OCI-LY7 (cell line): ENCODE measurements around the gene EEF2K. TPM values are rescaled to one million over a fixed set of nuclear protein-coding genes. Genes with fewer than 3 reads are reported as not detected.

Source experiments
- BruUV-seq: library from RNA; stranded (reverse); fragments of 400-500 nt; replicated peaks from 2 replicates; lab custom pipeline; 2021; lab: Mats Ljungman, UMichigan
- CTCF ChIA-PET: fragments of 300-600 bp; sonication (Branson Sonifier 250); formaldehyde crosslinking; loops from one replicate; lab custom pipeline; 2022; ENCODE audit warnings: antibody characterized with exemption; ENCODE audit not compliant: unreplicated experiment; lab: Charles Lee
- POLR2A ChIA-PET: fragments of 300-600 bp; sonication (Branson Sonifier 250); formaldehyde crosslinking; loops from one replicate; lab custom pipeline; 2022; ENCODE audit warnings: antibody characterized with exemption; lab: Charles Lee
- DNase-seq: peaks from one replicate; pipeline ENCODE4 v3.0.0-alpha.2; 2015; ENCODE audit warnings: low spot score
- H2AFZ ChIP-seq: fragments of 200-600 bp; sonication (generic), shearing (Covaris generic); 2 replicates; pipeline ENCODE4 v1.6.1; 2014; ENCODE audit warnings: mild to moderate bottlenecking, antibody characterized with exemption, low read length, moderate library complexity
- H3K27ac ChIP-seq: fragments of 200-600 bp; sonication (generic); 2 replicates; pipeline ENCODE4 v1.5.1; 2014; ENCODE audit warnings: mixed run types, low read depth, mild to moderate bottlenecking, moderate library complexity, low read length, inconsistent platforms; ENCODE audit not compliant: poor library complexity, severe bottlenecking
- H3K36me3 ChIP-seq: fragments of 200-600 bp; sonication (generic); 2 replicates; pipeline ENCODE4 v1.6.1; 2014; ENCODE audit warnings: mild to moderate bottlenecking, antibody characterized with exemption, low read length, moderate library complexity, mixed read lengths; ENCODE audit not compliant: insufficient read depth
- H3K4me1 ChIP-seq: fragments of 200-600 bp; sonication (generic); 2 replicates; pipeline ENCODE4 v1.5.1; 2014; ENCODE audit warnings: mild to moderate bottlenecking, low read length; ENCODE audit not compliant: insufficient read depth, poor library complexity, severe bottlenecking
- H3K4me2 ChIP-seq: fragments of 200-600 bp; sonication (generic); 2 replicates; pipeline ENCODE4 v1.6.1; 2014; ENCODE audit warnings: mild to moderate bottlenecking, low read length
- H3K4me3 ChIP-seq: fragments of 200-600 bp; sonication (generic); 2 replicates; pipeline ENCODE4 v1.5.1; 2014; ENCODE audit warnings: mild to moderate bottlenecking, low read depth, low read length; ENCODE audit not compliant: poor library complexity, severe bottlenecking
- H3K79me2 ChIP-seq: fragments of 200-600 bp; sonication (generic); 2 replicates; pipeline ENCODE4 v1.6.1; 2016; ENCODE audit warnings: low read depth, mild to moderate bottlenecking, low read length, moderate library complexity, mixed read lengths; ENCODE audit not compliant: insufficient read depth
- H3K9me2 ChIP-seq: fragments of 200-600 bp; sonication (generic); 2 replicates; pipeline ENCODE4 v1.6.1; 2016; ENCODE audit warnings: mild to moderate bottlenecking, low read length, mixed read lengths; ENCODE audit not compliant: insufficient read depth
- H3K9me3 ChIP-seq: fragments of 200-600 bp; sonication (generic); 2 replicates; pipeline ENCODE4 v1.6.1; 2014; ENCODE audit warnings: mild to moderate bottlenecking, mixed run types, low read length, mixed read lengths
- H4K20me1 ChIP-seq: fragments of 200-600 bp; sonication (generic); 2 replicates; pipeline ENCODE4 v1.6.1; 2014; ENCODE audit warnings: mild to moderate bottlenecking, antibody characterized with exemption, low read length, moderate library complexity, mixed read lengths; ENCODE audit not compliant: insufficient read depth
- EZH2phosphoT487 ChIP-seq: fragments of 200-600 bp; sonication (generic); IDR thresholded peaks from 2 replicates; pipeline ENCODE4 v1.6.1; 2018; ENCODE audit warnings: low read depth, borderline replicate concordance, mild to moderate bottlenecking, mixed run types, antibody characterized with exemption, low read length, moderate library complexity, mixed read lengths
- intact Hi-C: fragments of 100-400 bp; cut with micrococcal nuclease; formaldehyde crosslinking; loops from one replicate; pipeline ENCODE4 v1.10.0; 2022; ENCODE audit not compliant: unreplicated experiment
- total RNA-seq, 2 experiments: library from RNA; depleted of rRNA in 1 of 2; stranded (reverse); fragments of >200 nt in 1 of 2; shearing (Covaris generic) in 1 of 2; gene quantifications; 2 replicates each; pipeline ENCODE4 v1.2.3, GENCODE V29; 2014 to 2022
- TF ChIP-seq, protein P1 (sequence below): fragments of 200-600 bp; sonication (generic); conservative IDR thresholded peaks from 2 replicates; pipeline ENCODE4 v1.5.1; 2014; ENCODE audit warnings: mild to moderate bottlenecking, antibody characterized with exemption, low read length, moderate library complexity, mixed read lengths

The EEF2K gene
- total RNA-seq, 2 experiments from 2014 or later = 23.8 to 42.3 TPM

DNA sequence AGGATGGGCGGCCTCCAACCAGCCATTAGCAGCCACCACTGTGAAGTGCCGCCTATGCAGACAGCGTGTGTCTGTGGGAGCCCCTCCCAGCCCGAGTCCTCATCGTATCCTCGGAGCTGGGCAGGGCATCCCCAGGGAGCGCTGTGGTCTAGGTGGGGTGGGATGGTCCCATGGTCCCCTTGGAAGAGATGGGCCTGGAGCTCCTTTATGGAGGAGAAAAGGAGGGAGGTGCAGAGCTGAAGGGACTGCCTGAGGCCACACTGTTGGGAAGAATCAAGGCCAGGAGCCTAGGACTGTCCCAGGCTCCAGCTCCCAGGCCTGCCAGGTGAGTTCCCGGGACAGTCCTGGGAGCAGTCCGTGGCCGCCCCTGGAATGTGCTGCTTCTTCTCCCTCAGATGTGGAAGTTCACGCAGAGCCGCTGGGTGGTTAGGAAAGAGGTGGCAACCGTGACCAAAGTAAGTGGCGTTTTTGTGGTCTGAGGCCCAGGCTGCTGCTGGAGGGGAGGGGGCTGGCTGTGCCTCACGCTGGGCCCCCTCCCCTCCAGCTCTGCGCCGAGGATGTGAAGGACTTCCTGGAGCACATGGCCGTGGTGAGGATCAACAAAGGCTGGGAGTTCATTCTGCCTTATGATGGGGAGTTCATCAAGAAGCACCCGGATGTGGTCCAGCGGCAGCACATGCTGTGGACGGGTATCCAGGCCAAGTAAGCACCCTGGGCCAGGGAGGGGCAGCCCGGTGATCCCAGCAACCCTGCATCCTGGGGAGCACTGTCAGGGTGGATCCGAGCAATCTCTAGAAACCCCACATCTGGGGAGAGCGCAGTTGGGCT, 118.1 kb downstream of the EEF2K start:
- Histone ChIP-seq H3K9me3 (no peaks in the 10 kb centered on the region), H3K79me2 (no peaks in the 10 kb centered on the region), H3K4me1 (no peaks in the 10 kb centered on the region), H3K27ac (no peak overlapping the region), H3K9me2 (no peaks in the 10 kb centered on the region), H3K4me2 (no peak overlapping the region), H3K36me3 (peaks cover 97% of the 10 kb centered on the region), H4K20me1 (0 out of 2 replicates have a peak, but pooled peaks cover 3% of the 10 kb centered on the region), H2AFZ (no peak overlapping the region), H3K4me3 (no peak overlapping the region)
- ChIA-PET CTCF (no interaction called here), POLR2A (no interaction called here)
- TF ChIP-seq EZH2phosphoT487 = no peak
- TF ChIP-seq, protein P1, sequence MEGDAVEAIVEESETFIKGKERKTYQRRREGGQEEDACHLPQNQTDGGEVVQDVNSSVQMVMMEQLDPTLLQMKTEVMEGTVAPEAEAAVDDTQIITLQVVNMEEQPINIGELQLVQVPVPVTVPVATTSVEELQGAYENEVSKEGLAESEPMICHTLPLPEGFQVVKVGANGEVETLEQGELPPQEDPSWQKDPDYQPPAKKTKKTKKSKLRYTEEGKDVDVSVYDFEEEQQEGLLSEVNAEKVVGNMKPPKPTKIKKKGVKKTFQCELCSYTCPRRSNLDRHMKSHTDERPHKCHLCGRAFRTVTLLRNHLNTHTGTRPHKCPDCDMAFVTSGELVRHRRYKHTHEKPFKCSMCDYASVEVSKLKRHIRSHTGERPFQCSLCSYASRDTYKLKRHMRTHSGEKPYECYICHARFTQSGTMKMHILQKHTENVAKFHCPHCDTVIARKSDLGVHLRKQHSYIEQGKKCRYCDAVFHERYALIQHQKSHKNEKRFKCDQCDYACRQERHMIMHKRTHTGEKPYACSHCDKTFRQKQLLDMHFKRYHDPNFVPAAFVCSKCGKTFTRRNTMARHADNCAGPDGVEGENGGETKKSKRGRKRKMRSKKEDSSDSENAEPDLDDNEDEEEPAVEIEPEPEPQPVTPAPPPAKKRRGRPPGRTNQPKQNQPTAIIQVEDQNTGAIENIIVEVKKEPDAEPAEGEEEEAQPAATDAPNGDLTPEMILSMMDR = no peak
- intact Hi-C loops = loop anchor here (5.0 kb wide), 1 partner anchor 1167 kb away; the partner anchor contains the start of gene LDAF1
- no TSS peak for BruUV-seq
- no peak for DNase-seq

DNA sequence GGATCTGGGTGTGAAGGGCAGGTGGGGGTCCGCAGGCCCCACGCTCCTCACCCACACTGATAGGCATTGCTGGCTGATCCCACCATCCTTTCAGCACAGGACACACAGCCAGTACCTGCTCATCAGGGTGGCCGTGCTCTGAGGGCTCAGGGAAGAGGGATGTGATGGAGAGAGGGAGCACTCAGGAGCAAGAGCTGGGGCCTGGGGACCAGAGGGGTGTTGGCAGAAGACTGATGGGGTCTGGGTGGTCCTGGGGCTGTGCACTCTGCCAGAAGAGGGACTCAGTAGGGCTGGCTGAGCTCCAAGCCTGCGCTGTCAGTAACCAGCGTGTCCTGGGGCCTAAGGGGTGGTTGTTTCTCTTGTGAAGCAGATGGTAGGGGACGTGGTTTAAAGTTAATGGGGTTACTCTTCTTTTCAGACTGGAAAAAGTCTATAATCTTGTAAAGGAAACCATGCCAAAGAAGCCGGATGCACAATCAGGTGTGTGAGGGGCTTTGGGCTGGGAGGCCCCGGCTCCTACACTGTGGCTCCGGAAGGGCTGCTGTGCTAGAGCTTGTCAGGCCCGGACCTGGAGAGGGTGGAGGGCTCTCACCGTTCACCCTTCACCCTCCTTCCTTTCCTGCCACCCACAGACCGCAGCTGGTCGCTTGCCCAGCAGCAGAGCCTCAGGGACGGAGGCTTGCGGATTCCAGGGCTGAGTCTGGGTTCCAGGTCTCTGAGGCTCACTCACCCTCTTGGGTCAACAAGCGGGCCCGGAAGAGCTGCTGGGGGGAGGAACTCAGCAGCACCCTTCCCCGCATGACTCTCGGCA, 118.9 kb downstream of the EEF2K start:
- no peak for DNase-seq
- BruUV-seq = no TSS peak
- intact Hi-C loops = loop anchor here (5.0 kb wide), 1 partner anchor 1168 kb away; the partner anchor contains the start of gene LDAF1
- H3K9me2 ChIP-seq = no peaks in the 10 kb centered on the region
- CTCF ChIA-PET = interaction anchor here (0.6 kb wide), 1 partner anchor 20 kb away, joined by 4 read pairs; no protein-coding TSS in a partner anchor
- H3K9me3 ChIP-seq = no peaks in the 10 kb centered on the region
- no peaks in the 10 kb centered on the region for H3K79me2 ChIP-seq
- TF ChIP-seq EZH2phosphoT487 = no peak
- TF ChIP-seq, protein P1 = no peak
- H4K20me1 ChIP-seq = 0 out of 2 replicates have a peak, but pooled peaks cover 3% of the 10 kb centered on the region
- H3K4me3 ChIP-seq = no peak overlapping the region
- H3K4me2 ChIP-seq = no peak overlapping the region
- POLR2A ChIA-PET = no interaction called here
- H2AFZ ChIP-seq = no peak overlapping the region
- H3K36me3 ChIP-seq = peaks cover 98% of the 10 kb centered on the region
- no peaks in the 10 kb centered on the region for H3K4me1 ChIP-seq
- no peak overlapping the region for H3K27ac ChIP-seq
